Measurements from ENCODE around the gene DIP2C.

Gene DIP2C

GRCh38 chr10:566241-566885 is 123.1 kb downstream of the DIP2C start:
- no peak for DNase-seq

- DNase-seq, result no peak
Observed at GRCh38 chr10:565676-566075, 123.8 kb downstream of the DIP2C start.

- DNase-seq, result no peak
Observed at GRCh38 chr10:565146-565545, 124.3 kb downstream of the DIP2C start.

GRCh38 chr10:563827-564226 is 125.6 kb downstream of the DIP2C start:
- no peak for DNase-seq

GRCh38 chr10:562142-562541 is 127.3 kb downstream of the DIP2C start:
- no peak for DNase-seq

GRCh38 chr10:561721-562120 is 127.7 kb downstream of the DIP2C start:
- DNase-seq, result peak; percentile 69

GRCh38 chr10:560314-560992 is 129.0 kb downstream of the DIP2C start:
- DNase-seq, result no peak

- DNase-seq, result no peak
Observed at GRCh38 chr10:559767-560047, 129.8 kb downstream of the DIP2C start.

- DNase-seq, result no peak
Observed at GRCh38 chr10:558891-559766, 130.3 kb downstream of the DIP2C start.

- DNase-seq, result no peak
Observed at GRCh38 chr10:558364-558763, 131.1 kb downstream of the DIP2C start.

GRCh38 chr10:557792-558328 is 131.6 kb downstream of the DIP2C start:
- no peak for DNase-seq

GRCh38 chr10:556971-557637 is 132.4 kb downstream of the DIP2C start:
- DNase-seq, result no peak

GRCh38 chr10:555682-556350 is 133.7 kb downstream of the DIP2C start:
- DNase-seq, result no peak

- DNase-seq, result no peak
Observed at GRCh38 chr10:555281-555680, 134.2 kb downstream of the DIP2C start.

- no peak for DNase-seq
Observed at GRCh38 chr10:554182-554848, 135.2 kb downstream of the DIP2C start.

GRCh38 chr10:553233-553632 is 136.2 kb downstream of the DIP2C start:
- DNase-seq, result no peak

GRCh38 chr10:552679-553078 is 136.8 kb downstream of the DIP2C start:
- DNase-seq, result no peak

GRCh38 chr10:551373-552252 is 137.9 kb downstream of the DIP2C start:
- DNase-seq, result no peak

GRCh38 chr10:550665-551372 is 138.6 kb downstream of the DIP2C start:
- no peak for DNase-seq

GRCh38 chr10:549391-549790 is 140.1 kb downstream of the DIP2C start:
- no peak for DNase-seq
